Measurements from ENCODE around the gene SERPINH1.

Gene SERPINH1

DNA sequence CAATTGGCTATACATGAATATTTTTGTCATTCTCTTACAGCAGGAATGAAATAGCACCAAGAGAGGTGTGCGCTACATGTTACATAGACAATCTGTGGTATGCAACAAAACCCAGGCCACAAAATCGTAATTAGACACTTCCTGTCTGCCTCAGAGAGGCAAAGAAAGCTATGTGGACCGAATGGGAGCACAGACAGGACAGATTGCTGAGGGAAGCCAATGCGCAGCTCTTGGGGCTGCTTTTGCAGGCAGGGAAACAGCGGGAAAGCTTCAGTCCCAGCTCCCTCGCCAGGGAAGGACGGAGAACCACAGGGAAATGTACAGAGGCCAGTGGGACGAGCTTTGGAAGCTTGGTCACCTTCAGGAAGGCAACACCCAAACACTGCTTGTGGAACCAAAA is 40.9 kb downstream of the SERPINH1 start:
- Histone ChIP-seq H3K27ac (replicated peaks) (no peak overlapping the region), H3K4me3 (replicated peaks; ENCODE audit: insufficient read depth, low read length) (no peak overlapping the region), H3K27me3 (ENCODE audit: insufficient read depth, poor library complexity, severe bottlenecking) (peaks cover 4% of the 10 kb centered on the region)
- TF ChIP-seq POLR2AphosphoS5 (IDR thresholded peaks at IDR 0.05; ENCODE audit: low read depth) (no peak), GABPA (IDR thresholded peaks at IDR 0.05; ENCODE audit: low read depth) (no peak), SPI1 (IDR thresholded peaks at IDR 0.05; ENCODE audit: borderline replicate concordance, low read depth) (no peak)
- TF ChIP-seq, protein P1, sequence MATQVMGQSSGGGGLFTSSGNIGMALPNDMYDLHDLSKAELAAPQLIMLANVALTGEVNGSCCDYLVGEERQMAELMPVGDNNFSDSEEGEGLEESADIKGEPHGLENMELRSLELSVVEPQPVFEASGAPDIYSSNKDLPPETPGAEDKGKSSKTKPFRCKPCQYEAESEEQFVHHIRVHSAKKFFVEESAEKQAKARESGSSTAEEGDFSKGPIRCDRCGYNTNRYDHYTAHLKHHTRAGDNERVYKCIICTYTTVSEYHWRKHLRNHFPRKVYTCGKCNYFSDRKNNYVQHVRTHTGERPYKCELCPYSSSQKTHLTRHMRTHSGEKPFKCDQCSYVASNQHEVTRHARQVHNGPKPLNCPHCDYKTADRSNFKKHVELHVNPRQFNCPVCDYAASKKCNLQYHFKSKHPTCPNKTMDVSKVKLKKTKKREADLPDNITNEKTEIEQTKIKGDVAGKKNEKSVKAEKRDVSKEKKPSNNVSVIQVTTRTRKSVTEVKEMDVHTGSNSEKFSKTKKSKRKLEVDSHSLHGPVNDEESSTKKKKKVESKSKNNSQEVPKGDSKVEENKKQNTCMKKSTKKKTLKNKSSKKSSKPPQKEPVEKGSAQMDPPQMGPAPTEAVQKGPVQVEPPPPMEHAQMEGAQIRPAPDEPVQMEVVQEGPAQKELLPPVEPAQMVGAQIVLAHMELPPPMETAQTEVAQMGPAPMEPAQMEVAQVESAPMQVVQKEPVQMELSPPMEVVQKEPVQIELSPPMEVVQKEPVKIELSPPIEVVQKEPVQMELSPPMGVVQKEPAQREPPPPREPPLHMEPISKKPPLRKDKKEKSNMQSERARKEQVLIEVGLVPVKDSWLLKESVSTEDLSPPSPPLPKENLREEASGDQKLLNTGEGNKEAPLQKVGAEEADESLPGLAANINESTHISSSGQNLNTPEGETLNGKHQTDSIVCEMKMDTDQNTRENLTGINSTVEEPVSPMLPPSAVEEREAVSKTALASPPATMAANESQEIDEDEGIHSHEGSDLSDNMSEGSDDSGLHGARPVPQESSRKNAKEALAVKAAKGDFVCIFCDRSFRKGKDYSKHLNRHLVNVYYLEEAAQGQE (IDR thresholded peaks at IDR 0.05; ENCODE audit: insufficient replicate concordance, low read depth) = no peak
- TF ChIP-seq, protein P2, sequence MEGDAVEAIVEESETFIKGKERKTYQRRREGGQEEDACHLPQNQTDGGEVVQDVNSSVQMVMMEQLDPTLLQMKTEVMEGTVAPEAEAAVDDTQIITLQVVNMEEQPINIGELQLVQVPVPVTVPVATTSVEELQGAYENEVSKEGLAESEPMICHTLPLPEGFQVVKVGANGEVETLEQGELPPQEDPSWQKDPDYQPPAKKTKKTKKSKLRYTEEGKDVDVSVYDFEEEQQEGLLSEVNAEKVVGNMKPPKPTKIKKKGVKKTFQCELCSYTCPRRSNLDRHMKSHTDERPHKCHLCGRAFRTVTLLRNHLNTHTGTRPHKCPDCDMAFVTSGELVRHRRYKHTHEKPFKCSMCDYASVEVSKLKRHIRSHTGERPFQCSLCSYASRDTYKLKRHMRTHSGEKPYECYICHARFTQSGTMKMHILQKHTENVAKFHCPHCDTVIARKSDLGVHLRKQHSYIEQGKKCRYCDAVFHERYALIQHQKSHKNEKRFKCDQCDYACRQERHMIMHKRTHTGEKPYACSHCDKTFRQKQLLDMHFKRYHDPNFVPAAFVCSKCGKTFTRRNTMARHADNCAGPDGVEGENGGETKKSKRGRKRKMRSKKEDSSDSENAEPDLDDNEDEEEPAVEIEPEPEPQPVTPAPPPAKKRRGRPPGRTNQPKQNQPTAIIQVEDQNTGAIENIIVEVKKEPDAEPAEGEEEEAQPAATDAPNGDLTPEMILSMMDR (IDR thresholded peaks at IDR 0.05; ENCODE audit: insufficient read depth, low read length) = no peak
- DNase-seq (ENCODE audit: low read depth in 1 of 2, low spot score in 1 of 2) = no peak

DNA sequence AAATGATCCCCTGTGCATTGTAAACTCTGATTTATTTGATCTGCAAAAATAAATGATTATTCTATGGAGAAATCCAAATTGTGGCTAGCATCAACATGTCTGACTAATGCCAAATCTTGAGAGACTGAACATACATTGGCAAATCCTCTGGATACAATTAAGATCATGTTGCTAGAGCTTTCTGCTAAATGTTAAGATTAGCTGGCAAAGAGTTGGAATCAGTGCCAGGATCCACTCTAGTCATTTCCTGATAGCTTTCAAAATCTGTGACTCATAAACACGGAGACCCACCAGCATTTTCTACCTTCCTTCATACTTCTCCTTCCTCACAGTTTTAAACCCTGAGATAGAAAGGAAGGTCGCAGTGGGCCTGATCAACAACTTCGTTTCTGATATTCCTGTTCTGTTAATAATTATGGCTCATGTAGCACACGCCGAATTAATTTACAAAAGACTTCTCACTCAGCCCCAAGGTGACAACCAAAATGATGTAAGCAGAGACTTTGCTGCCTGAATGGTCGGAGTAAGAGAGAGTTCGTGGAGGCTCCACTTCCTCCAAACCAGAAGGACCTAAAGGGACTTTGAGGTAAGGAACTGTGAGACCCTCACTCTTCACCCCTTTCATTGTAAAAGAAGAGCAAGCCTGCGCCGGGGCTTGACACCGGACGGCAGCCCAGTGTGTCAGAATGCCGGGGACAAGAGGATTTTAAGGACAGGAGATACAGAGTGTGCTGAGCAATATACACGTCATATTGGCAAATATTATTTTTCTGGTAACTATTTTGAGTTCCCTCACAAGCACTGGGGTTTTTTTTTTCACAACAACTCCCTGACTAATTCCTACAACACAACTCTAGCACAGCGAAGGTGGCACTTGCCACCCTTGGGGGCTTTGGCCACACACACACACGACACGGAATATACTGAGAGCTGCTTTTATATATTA is 42.0 kb downstream of the SERPINH1 start:
- TF ChIP-seq, protein P1 (IDR thresholded peaks at IDR 0.05; ENCODE audit: insufficient replicate concordance, low read depth) = no peak
- TF ChIP-seq GABPA (IDR thresholded peaks at IDR 0.05; ENCODE audit: low read depth) = no peak
- TF ChIP-seq, protein P2 (IDR thresholded peaks at IDR 0.05; ENCODE audit: insufficient read depth, low read length) = no peak
- H3K27ac ChIP-seq (replicated peaks) = no peak overlapping the region
- H3K4me3 ChIP-seq (replicated peaks; ENCODE audit: insufficient read depth, low read length) = no peak overlapping the region
- H3K27me3 ChIP-seq (ENCODE audit: insufficient read depth, poor library complexity, severe bottlenecking) = peaks cover 7% of the 10 kb centered on the region
- no peak for DNase-seq (ENCODE audit: low read depth in 1 of 2, low spot score in 1 of 2)

DNA sequence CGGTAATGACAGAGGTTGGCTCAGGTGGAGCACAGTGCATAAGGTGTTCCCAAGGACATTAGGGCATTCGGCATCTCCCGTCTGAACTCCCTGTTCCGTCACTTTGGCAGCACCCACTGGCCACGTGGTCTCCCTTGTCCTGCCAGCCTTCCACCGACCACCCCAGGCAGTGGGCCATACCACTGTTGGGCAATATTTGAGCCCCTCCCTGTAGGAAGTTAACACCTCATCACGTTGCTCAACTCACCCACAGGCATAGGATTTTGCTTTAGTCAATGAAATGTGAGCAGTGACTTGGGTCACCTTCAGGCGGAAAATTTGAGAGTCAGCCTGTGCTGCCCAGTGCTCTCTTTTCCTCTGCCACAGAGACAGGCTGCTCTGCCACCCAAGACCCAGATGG is 44.0 kb downstream of the SERPINH1 start:
- no peak for DNase-seq (ENCODE audit: low read depth in 1 of 2, low spot score in 1 of 2)
- Histone ChIP-seq H3K27me3 (ENCODE audit: insufficient read depth, poor library complexity, severe bottlenecking) (peaks cover 7% of the 10 kb centered on the region), H3K4me3 (replicated peaks; ENCODE audit: insufficient read depth, low read length) (no peak overlapping the region), H3K27ac (replicated peaks) (no peak overlapping the region)
- TF ChIP-seq, protein P2 (IDR thresholded peaks at IDR 0.05; ENCODE audit: insufficient read depth, low read length) = no peak
- TF ChIP-seq GABPA (IDR thresholded peaks at IDR 0.05; ENCODE audit: low read depth) = no peak
- TF ChIP-seq SPI1 (IDR thresholded peaks at IDR 0.05; ENCODE audit: borderline replicate concordance, low read depth) = no peak
- TF ChIP-seq, protein P1 (IDR thresholded peaks at IDR 0.05; ENCODE audit: insufficient replicate concordance, low read depth) = no peak
- TF ChIP-seq POLR2AphosphoS5 (IDR thresholded peaks at IDR 0.05; ENCODE audit: low read depth) = no peak

Measured in HL-60 (cell line).